ENCODE data around the gene STAT4.

Gene STAT4

GRCh38 chr2:191125646-191126045 lies 25.1 kb downstream of the STAT4 start:
- ATAC-seq, result no peak
- TF ChIP-seq BACH2 (CRISPR knock-in tag; IDR thresholded peaks at IDR 0.05; ENCODE audit: borderline replicate concordance), result no peak
- no peak for TF ChIP-seq ZFP3 (CRISPR knock-in tag; IDR thresholded peaks at IDR 0.05)
- no peak for TF ChIP-seq TOX (CRISPR knock-in tag; IDR thresholded peaks at IDR 0.05; ENCODE audit: borderline replicate concordance)
- no peak for TF ChIP-seq OSR1 (CRISPR knock-in tag; IDR thresholded peaks at IDR 0.05)
- no peak for TF ChIP-seq PPARA (CRISPR knock-in tag; IDR thresholded peaks at IDR 0.05; ENCODE audit: borderline replicate concordance)
- no peak for TF ChIP-seq PATZ1 (CRISPR knock-in tag; IDR thresholded peaks at IDR 0.05; ENCODE audit: borderline replicate concordance)
- no peak for TF ChIP-seq ZC3H10 (CRISPR knock-in tag; IDR thresholded peaks at IDR 0.05)
- no peak for TF ChIP-seq CREB5 (CRISPR knock-in tag; IDR thresholded peaks at IDR 0.05; ENCODE audit: low read depth)
- no peak for TF ChIP-seq ISL1 (CRISPR knock-in tag; IDR thresholded peaks at IDR 0.05)
- TF ChIP-seq TCF4 (CRISPR knock-in tag; IDR thresholded peaks at IDR 0.05; ENCODE audit: borderline replicate concordance), result no peak
- no peak for TF ChIP-seq SNAI2 (CRISPR knock-in tag; IDR thresholded peaks at IDR 0.05)
- no peak for TF ChIP-seq ESRRG (CRISPR knock-in tag; IDR thresholded peaks at IDR 0.05)
- no peak for TF ChIP-seq CSDC2 (CRISPR knock-in tag; IDR thresholded peaks at IDR 0.05)
- TF ChIP-seq CSRNP3 (CRISPR knock-in tag; IDR thresholded peaks at IDR 0.05), result no peak
- TF ChIP-seq, protein P1, sequence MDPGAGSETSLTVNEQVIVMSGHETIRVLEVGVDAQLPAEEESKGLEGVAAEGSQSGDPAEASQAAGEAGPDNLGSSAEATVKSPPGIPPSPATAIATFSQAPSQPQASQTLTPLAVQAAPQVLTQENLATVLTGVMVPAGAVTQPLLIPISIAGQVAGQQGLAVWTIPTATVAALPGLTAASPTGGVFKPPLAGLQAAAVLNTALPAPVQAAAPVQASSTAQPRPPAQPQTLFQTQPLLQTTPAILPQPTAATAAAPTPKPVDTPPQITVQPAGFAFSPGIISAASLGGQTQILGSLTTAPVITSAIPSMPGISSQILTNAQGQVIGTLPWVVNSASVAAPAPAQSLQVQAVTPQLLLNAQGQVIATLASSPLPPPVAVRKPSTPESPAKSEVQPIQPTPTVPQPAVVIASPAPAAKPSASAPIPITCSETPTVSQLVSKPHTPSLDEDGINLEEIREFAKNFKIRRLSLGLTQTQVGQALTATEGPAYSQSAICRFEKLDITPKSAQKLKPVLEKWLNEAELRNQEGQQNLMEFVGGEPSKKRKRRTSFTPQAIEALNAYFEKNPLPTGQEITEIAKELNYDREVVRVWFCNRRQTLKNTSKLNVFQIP (CRISPR knock-in tag; IDR thresholded peaks at IDR 0.05; ENCODE audit: borderline replicate concordance, low read depth), result no peak
- no peak for TF ChIP-seq ZFP30 (CRISPR knock-in tag; IDR thresholded peaks at IDR 0.05)

DNA sequence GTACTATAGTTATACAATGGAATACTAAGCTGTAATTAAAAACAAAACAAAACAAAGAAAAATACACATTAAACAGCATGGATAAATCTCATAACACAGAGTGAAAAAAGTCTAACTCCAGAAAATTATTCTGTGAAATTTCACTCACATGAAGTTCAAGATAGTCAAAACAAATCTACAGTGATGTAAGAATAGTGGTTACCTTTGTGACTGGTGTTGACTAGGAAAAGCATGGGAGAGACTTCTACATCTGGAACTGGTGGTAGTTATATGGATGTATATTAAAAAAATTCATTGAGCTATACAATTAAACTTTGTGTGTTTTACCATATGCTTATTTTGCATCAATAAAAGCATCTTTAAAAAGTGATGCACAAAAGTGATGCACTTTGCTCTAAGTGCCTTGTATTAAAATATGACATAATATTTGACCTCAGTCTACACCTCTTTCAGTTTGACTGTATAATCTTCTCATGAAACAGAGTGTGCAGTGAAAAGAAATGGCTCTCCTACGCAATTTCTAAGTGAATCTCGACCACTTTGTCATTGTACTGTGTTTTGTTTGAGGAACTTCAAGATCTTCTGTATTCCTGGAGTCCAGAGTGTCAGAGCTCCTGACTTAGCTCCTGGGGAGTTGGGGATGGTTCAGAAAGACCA lies 28.0 kb downstream of the STAT4 start:
- TF ChIP-seq SNAI2 (CRISPR knock-in tag; IDR thresholded peaks at IDR 0.05), result no peak
- no peak for TF ChIP-seq ISL1 (CRISPR knock-in tag; IDR thresholded peaks at IDR 0.05)
- no peak for TF ChIP-seq PATZ1 (CRISPR knock-in tag; IDR thresholded peaks at IDR 0.05; ENCODE audit: borderline replicate concordance)
- TF ChIP-seq CSDC2 (CRISPR knock-in tag; IDR thresholded peaks at IDR 0.05), result no peak
- TF ChIP-seq OSR1 (CRISPR knock-in tag; IDR thresholded peaks at IDR 0.05), result no peak
- TF ChIP-seq ZNF8 (CRISPR knock-in tag; IDR thresholded peaks at IDR 0.05), result no peak
- TF ChIP-seq, protein P1 (CRISPR knock-in tag; IDR thresholded peaks at IDR 0.05; ENCODE audit: borderline replicate concordance, low read depth), result no peak
- TF ChIP-seq GLIS3 (CRISPR knock-in tag; IDR thresholded peaks at IDR 0.05), result no peak
- TF ChIP-seq, protein P2, sequence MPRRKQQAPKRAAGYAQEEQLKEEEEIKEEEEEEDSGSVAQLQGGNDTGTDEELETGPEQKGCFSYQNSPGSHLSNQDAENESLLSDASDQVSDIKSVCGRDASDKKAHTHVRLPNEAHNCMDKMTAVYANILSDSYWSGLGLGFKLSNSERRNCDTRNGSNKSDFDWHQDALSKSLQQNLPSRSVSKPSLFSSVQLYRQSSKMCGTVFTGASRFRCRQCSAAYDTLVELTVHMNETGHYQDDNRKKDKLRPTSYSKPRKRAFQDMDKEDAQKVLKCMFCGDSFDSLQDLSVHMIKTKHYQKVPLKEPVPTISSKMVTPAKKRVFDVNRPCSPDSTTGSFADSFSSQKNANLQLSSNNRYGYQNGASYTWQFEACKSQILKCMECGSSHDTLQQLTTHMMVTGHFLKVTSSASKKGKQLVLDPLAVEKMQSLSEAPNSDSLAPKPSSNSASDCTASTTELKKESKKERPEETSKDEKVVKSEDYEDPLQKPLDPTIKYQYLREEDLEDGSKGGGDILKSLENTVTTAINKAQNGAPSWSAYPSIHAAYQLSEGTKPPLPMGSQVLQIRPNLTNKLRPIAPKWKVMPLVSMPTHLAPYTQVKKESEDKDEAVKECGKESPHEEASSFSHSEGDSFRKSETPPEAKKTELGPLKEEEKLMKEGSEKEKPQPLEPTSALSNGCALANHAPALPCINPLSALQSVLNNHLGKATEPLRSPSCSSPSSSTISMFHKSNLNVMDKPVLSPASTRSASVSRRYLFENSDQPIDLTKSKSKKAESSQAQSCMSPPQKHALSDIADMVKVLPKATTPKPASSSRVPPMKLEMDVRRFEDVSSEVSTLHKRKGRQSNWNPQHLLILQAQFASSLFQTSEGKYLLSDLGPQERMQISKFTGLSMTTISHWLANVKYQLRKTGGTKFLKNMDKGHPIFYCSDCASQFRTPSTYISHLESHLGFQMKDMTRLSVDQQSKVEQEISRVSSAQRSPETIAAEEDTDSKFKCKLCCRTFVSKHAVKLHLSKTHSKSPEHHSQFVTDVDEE (CRISPR knock-in tag; IDR thresholded peaks at IDR 0.05), result no peak
- TF ChIP-seq BACH2 (CRISPR knock-in tag; IDR thresholded peaks at IDR 0.05; ENCODE audit: borderline replicate concordance), result no peak
- no peak for TF ChIP-seq ARNTL (CRISPR knock-in tag; IDR thresholded peaks at IDR 0.05; ENCODE audit: borderline replicate concordance, low read depth)
- TF ChIP-seq ZFP30 (CRISPR knock-in tag; IDR thresholded peaks at IDR 0.05), result no peak
- ATAC-seq, result no peak

All from SK-N-SH treated with all-trans-retinoic acid at 6 μM for 48 hours (cell line).